ENCODE results near the gene TMEM108. TPM values are rescaled to one million over a fixed set of nuclear protein-coding genes. Genes with fewer than 3 reads are reported as not detected.
A peak's percentile ranks its signal among the peaks of the same experiment; 100 is the strongest.
"Not testable (repeated sequence)": the region's sequence is repeated elsewhere in the genome, so short reads cannot be mapped to it uniquely, and the experiment has no call there.

The TMEM108 gene
- 1 to 10 TPM in 2 of 4 donors, under 1 TPM in 2; 0.54 to 2.9 (median 1.4) TPM for total RNA-seq

DNA sequence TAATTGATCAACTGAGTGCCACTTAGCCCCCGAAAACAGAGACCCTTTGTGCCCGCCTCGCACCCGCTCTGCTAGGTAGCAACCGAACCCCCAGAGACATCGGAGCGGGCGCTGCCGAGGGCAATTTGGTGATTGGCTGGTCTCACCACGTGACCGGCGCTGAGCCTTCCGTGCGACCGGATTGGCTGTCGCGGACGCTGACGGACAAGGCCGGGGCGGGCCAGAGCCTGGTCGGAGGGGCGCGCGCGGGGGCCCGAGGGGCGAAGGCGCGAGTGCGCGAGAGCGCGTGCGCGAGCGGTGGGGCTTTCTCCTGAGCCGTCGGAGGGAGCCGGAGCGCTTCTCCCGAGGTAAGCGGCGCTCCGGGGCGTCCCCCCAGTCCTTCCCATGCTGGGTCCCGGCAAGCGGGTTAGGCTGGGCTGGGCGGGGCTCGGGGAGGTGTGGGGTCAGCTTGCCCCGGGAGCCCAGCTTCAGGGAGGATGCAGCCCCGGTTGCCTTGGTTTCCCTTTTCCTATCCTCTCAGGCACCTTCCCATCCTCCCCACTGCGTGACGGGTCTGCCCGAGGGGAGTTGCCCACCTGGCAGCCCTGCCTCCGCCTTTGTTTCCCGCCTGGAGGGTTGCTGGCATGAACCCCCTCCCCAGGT lies at the start of gene TMEM108:
Gene TMEM108, plus strand, starts transcription at position 303 of the 642 bp plus-strand sequence.
- WGBS, 2 donors, result 2 to 7% methylated on average over 20 to 57 of the region's 57 CpGs
- DNase-seq (ENCODE audit: low spot score in 2 of 2), result peak; percentile 64 to 93
- TF ChIP-seq POLR2A (IDR thresholded peaks at IDR 0.05), result no peak
- TF ChIP-seq, protein P1, sequence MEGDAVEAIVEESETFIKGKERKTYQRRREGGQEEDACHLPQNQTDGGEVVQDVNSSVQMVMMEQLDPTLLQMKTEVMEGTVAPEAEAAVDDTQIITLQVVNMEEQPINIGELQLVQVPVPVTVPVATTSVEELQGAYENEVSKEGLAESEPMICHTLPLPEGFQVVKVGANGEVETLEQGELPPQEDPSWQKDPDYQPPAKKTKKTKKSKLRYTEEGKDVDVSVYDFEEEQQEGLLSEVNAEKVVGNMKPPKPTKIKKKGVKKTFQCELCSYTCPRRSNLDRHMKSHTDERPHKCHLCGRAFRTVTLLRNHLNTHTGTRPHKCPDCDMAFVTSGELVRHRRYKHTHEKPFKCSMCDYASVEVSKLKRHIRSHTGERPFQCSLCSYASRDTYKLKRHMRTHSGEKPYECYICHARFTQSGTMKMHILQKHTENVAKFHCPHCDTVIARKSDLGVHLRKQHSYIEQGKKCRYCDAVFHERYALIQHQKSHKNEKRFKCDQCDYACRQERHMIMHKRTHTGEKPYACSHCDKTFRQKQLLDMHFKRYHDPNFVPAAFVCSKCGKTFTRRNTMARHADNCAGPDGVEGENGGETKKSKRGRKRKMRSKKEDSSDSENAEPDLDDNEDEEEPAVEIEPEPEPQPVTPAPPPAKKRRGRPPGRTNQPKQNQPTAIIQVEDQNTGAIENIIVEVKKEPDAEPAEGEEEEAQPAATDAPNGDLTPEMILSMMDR (IDR thresholded peaks at IDR 0.05), result no peak
- H3K4me3 ChIP-seq (ENCODE audit: low read depth, poor library complexity, severe bottlenecking), result peak within 1 kb of the TSS; percentile 53
- intact Hi-C loops (cut with DNase I; ENCODE audit: low total_unique reads), result loop anchor here (5.0 kb wide), 1 partner anchor 311 kb away; no protein-coding TSS in a partner anchor

DNA sequence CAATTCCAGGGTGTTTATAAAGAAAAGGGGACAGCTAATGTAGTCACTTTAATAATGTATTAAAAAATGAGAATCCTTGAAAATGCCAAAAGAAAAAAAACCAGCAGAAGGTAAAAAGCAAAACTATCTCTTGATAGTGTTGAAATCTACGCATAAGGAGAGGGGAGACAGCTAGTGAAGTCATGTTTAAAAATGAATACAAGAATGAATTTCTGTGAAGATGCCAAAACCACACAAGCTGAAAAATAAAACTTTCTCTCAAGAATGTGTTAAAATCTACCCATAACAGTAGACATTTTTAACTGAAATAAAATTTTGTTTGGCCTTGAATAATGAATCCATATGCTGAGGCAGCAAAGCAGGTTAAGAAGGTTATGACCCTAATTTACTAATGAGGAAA lies 42.2 kb upstream of the TMEM108 start:
- WGBS, 2 donors, result 60 to 74% methylated on average over 1 of the region's 1 CpG

DNA sequence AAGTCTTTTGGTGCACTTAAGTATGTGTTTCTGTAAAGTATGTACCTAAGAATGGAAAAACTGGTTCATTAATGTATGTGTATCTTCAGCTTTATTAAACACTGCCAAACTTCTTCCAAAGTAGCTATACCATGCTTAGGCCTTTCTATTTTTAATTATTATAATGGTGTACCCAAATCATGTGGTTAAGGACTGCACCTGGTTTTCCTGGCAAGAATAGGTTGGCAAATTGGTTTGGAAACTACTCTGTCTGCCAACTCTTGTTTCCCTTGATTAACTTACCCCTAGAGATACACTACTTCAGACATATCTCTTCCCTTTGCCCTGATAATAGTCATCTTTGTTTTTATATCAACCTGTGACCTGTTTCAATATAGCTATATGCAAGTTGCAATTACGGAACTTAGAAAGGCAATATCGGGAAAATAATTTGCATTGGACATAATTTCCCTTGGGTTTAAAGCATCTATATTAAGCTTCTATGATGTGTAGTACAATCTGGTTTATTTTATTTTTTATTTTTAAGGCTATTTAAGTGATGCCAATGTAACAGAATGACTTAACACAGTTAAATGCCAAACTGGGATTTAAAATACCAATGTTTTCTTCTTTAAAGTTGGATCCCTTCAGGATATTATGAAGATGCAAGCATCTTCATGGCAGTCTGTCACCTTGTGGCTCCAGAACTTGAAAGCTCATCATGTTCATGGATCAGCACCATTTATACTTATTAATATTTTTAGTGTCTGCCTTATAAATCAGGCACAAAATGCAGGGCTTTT lies 40.6 kb upstream of the TMEM108 start:
- TF ChIP-seq, protein P1 (IDR thresholded peaks at IDR 0.05), result no peak
- TF ChIP-seq POLR2A (IDR thresholded peaks at IDR 0.05), result no peak
- WGBS, 2 donors, result 48 to 59% methylated on average over 2 of the region's 2 CpGs
- DNase-seq (ENCODE audit: low spot score in 2 of 2), result no peak
- no peak overlapping the region for H3K4me3 ChIP-seq (ENCODE audit: low read depth, poor library complexity, severe bottlenecking)
- intact Hi-C loops (cut with DNase I; ENCODE audit: low total_unique reads), result no loop called here

More for the DNA sequence above, 42.2 kb upstream of the TMEM108 start:
- DNase-seq (ENCODE audit: low spot score in 2 of 2), result no peak
- TF ChIP-seq, protein P1 (IDR thresholded peaks at IDR 0.05), result no peak
- no peak for TF ChIP-seq POLR2A (IDR thresholded peaks at IDR 0.05)
- no peak overlapping the region for H3K4me3 ChIP-seq (ENCODE audit: low read depth, poor library complexity, severe bottlenecking)
- intact Hi-C loops (cut with DNase I; ENCODE audit: low total_unique reads), result no loop called here

DNA sequence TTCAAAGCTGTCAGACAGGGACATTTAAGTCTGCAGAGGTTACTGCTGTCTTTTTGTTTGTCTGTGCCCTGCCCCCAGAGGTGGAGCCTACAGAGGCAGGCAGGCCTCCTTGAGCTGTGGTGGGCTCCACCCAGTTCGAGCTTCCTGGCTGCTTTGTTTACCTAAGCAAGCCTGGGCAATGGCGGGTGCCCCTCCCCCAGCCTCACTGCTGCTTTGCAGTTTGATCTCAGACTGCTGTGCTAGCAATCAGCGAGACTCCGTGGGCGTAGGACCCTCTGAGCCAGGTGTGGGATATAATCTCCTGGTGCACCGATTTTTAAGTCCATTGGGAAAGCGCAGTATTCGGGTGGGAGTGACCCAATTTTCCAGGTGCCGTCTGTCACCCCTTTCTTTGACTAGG lies 33.2 kb upstream of the TMEM108 start:
- WGBS, 2 donors, result 89 to 93% methylated on average over 7 to 8 of the region's 9 CpGs
- intact Hi-C loops (cut with DNase I; ENCODE audit: low total_unique reads); DNase-seq (ENCODE audit: low spot score in 2 of 2); H3K4me3 ChIP-seq (ENCODE audit: low read depth, poor library complexity, severe bottlenecking): not testable (repeated sequence)

DNA sequence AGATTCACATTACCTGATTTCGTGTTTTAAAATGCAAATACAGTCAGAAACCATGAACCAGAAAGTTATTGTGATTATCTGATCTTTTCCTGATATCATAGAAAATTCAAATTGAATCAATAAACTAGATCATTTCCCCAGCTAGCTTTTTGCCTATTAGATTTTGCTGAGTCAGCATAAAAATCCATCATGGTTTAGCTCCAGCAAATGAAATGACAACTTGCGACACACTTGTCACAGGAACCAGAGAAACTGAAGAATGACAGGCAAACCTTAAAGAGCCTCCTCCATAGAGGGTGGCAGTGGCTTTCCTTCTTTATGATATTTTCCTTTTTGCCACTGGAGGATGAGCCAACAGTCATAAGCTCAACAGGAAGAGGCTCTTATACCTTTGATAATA lies 30.6 kb upstream of the TMEM108 start:
- 87 to 91% methylated on average over 2 of the region's 2 CpGs for WGBS, 2 donors
- intact Hi-C loops (cut with DNase I; ENCODE audit: low total_unique reads), result no loop called here
- no peak for DNase-seq (ENCODE audit: low spot score in 2 of 2)
- no peak overlapping the region for H3K4me3 ChIP-seq (ENCODE audit: low read depth, poor library complexity, severe bottlenecking)
- no peak for TF ChIP-seq POLR2A (IDR thresholded peaks at IDR 0.05)
- TF ChIP-seq, protein P1 (IDR thresholded peaks at IDR 0.05), result no peak

DNA sequence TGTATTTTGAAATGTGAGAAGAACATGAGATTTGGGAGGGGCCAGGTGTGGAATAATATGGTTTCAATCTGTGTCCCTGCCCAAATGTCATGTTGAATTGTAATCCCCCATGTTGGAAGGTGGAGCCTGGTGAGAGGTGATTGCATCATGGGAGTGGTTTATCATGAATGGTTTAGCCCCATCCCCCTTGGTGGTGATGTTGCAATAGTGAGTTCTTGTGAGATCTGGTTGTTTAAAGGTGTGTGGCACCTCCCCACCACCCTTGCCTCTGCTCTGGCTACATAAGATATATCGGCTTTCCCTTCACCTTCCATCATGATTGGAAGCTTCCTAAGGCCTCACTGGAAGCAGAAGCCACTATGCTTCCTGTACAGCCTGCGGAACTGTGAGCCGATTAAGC lies 23.9 kb upstream of the TMEM108 start:
- TF ChIP-seq, protein P1 (IDR thresholded peaks at IDR 0.05), result no peak
- TF ChIP-seq POLR2A (IDR thresholded peaks at IDR 0.05), result no peak
- no peak for DNase-seq (ENCODE audit: low spot score in 2 of 2)
- no peak overlapping the region for H3K4me3 ChIP-seq (ENCODE audit: low read depth, poor library complexity, severe bottlenecking)
- WGBS, 2 donors, result 96% methylated on average over 3 of the region's 3 CpGs
- intact Hi-C loops (cut with DNase I; ENCODE audit: low total_unique reads), result no loop called here

DNA sequence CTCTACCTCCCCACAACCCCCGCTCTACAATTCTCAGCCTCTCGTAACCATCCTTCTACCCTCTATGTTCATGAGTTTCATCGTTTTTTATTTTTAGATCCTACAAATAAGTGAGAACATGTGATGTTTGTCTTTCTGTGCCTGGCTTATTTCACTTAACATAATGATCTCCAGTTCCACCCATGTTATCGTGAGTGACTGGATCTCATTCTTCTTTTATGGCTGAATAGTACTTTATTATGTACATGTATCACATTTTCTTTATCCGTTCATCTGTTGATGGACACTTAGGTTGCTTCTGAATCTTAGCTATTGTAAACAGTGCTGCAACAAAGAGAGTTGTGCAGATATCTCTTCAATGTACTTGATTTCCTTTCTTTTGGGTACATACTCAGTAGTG lies 22.6 kb upstream of the TMEM108 start:
- intact Hi-C loops (cut with DNase I; ENCODE audit: low total_unique reads); H3K4me3 ChIP-seq (ENCODE audit: low read depth, poor library complexity, severe bottlenecking); DNase-seq (ENCODE audit: low spot score in 2 of 2): not testable (repeated sequence)
- 66 to 67% methylated on average over 5 of the region's 5 CpGs for WGBS, 2 donors

Data from lower leg skin (tissue), 4 donors.